Activated naive CD8-positive, alpha-beta T cell (primary cell): ENCODE measurements around the gene RPL10.
"Not testable (repeated sequence)": the region's sequence is repeated elsewhere in the genome, so short reads cannot be mapped to it uniquely, and the experiment has no call there.

Experiments used
- H3K27ac Mint-ChIP-seq: one replicate; pipeline ENCODE4 v1.8.0; 2021; ENCODE audit warnings: mixed read lengths
- H3K27me3 Mint-ChIP-seq: one replicate; pipeline ENCODE4 v1.8.0; 2021; ENCODE audit warnings: mixed read lengths
- H3K36me3 Mint-ChIP-seq: one replicate; pipeline ENCODE4 v1.8.0; 2021; ENCODE audit warnings: mixed read lengths
- H3K4me1 Mint-ChIP-seq: one replicate; pipeline ENCODE4 v1.8.0; 2021; ENCODE audit warnings: low read depth, mixed read lengths
- H3K4me3 Mint-ChIP-seq: one replicate; pipeline ENCODE4 v1.8.0; 2021; ENCODE audit warnings: mild to moderate bottlenecking, mixed read lengths
- H3K9me3 Mint-ChIP-seq: one replicate; pipeline ENCODE4 v1.8.0; 2021; ENCODE audit warnings: low read depth, mixed read lengths

The RPL10 gene

GRCh38 chrX:154380153-154380552 lies 18.0 kb upstream of the RPL10 start:
- no peaks in the 10 kb centered on the region for H3K36me3 Mint-ChIP-seq
- H3K27me3 Mint-ChIP-seq = no peaks in the 10 kb centered on the region
- peak overlapping the region; percentile 93 for H3K4me3 Mint-ChIP-seq
- no peaks in the 10 kb centered on the region for H3K9me3 Mint-ChIP-seq
- H3K27ac Mint-ChIP-seq = peak overlapping the region; percentile 91
- H3K4me1 Mint-ChIP-seq = peaks cover 12% of the 10 kb centered on the region

GRCh38 chrX:154380787-154381186 lies 17.4 kb upstream of the RPL10 start:
- Mint-ChIP-seq H3K9me3 (no peaks in the 10 kb centered on the region), H3K27ac (peak overlapping the region; percentile 91), H3K27me3 (no peaks in the 10 kb centered on the region), H3K36me3 (no peaks in the 10 kb centered on the region), H3K4me3 (peak overlapping the region; percentile 93), H3K4me1 (peaks cover 12% of the 10 kb centered on the region)

GRCh38 chrX:154381271-154381670 lies 16.9 kb upstream of the RPL10 start:
- peaks cover 12% of the 10 kb centered on the region for H3K4me1 Mint-ChIP-seq
- H3K4me3 Mint-ChIP-seq = peak overlapping the region; percentile 23
- H3K27me3 Mint-ChIP-seq = no peaks in the 10 kb centered on the region
- no peaks in the 10 kb centered on the region for H3K9me3 Mint-ChIP-seq
- H3K36me3 Mint-ChIP-seq = no peaks in the 10 kb centered on the region
- no peak overlapping the region for H3K27ac Mint-ChIP-seq

- Mint-ChIP-seq H3K36me3 (no peaks in the 10 kb centered on the region), H3K27ac (no peak overlapping the region), H3K27me3 (no peaks in the 10 kb centered on the region), H3K4me3 (peak overlapping the region; percentile 17), H3K4me1 (peaks cover 9% of the 10 kb centered on the region), H3K9me3 (no peaks in the 10 kb centered on the region)
These were observed 15.6 kb upstream of the RPL10 start for GRCh38 chrX:154382483-154383069.

GRCh38 chrX:154383359-154384283 lies 14.6 kb upstream of the RPL10 start:
- H3K4me1 Mint-ChIP-seq = peaks cover 7% of the 10 kb centered on the region
- H3K27ac Mint-ChIP-seq = no peak overlapping the region

GRCh38 chrX:154384284-154384892 lies 13.8 kb upstream of the RPL10 start:
- Mint-ChIP-seq H3K4me3 (no peak overlapping the region), H3K4me1 (peaks cover 7% of the 10 kb centered on the region), H3K9me3 (no peaks in the 10 kb centered on the region), H3K27me3 (no peaks in the 10 kb centered on the region), H3K36me3 (no peaks in the 10 kb centered on the region), H3K27ac (no peak overlapping the region)

More at GRCh38 chrX:154383359-154384283, 14.6 kb upstream of the RPL10 start:
- no peaks in the 10 kb centered on the region for H3K9me3 Mint-ChIP-seq
- H3K36me3 Mint-ChIP-seq = no peaks in the 10 kb centered on the region
- no peak overlapping the region for H3K4me3 Mint-ChIP-seq
- no peaks in the 10 kb centered on the region for H3K27me3 Mint-ChIP-seq

- H3K9me3 Mint-ChIP-seq, H3K4me1 Mint-ChIP-seq, H3K27ac Mint-ChIP-seq, H3K36me3 Mint-ChIP-seq, H3K27me3 Mint-ChIP-seq, H3K4me3 Mint-ChIP-seq: not testable (repeated sequence)
These were observed 10.1 kb upstream of the RPL10 start for GRCh38 chrX:154388094-154388493.

GRCh38 chrX:154388649-154389048 lies 9.5 kb upstream of the RPL10 start:
- H3K27me3 Mint-ChIP-seq, H3K4me1 Mint-ChIP-seq, H3K36me3 Mint-ChIP-seq, H3K9me3 Mint-ChIP-seq, H3K27ac Mint-ChIP-seq, H3K4me3 Mint-ChIP-seq: not testable (repeated sequence)

- H3K4me3 Mint-ChIP-seq, H3K27ac Mint-ChIP-seq, H3K9me3 Mint-ChIP-seq, H3K4me1 Mint-ChIP-seq, H3K36me3 Mint-ChIP-seq, H3K27me3 Mint-ChIP-seq: not testable (repeated sequence)
These were observed 8.1 kb upstream of the RPL10 start for GRCh38 chrX:154389812-154390747.

GRCh38 chrX:154396363-154396762 lies 1.8 kb upstream of the RPL10 start:
- not testable (repeated sequence) for H3K4me1 Mint-ChIP-seq, H3K27ac Mint-ChIP-seq, H3K9me3 Mint-ChIP-seq, H3K27me3 Mint-ChIP-seq
- Mint-ChIP-seq H3K4me3 (peak overlapping the region; percentile 38), H3K36me3 (peaks cover 16% of the 10 kb centered on the region)

- Mint-ChIP-seq H3K27me3 (no peaks in the 10 kb centered on the region), H3K27ac (peak overlapping the region; percentile 100), H3K4me3 (peak overlapping the region; percentile 98), H3K4me1 (peaks cover 2% of the 10 kb centered on the region), H3K36me3 (peaks cover 16% of the 10 kb centered on the region), H3K9me3 (no peaks in the 10 kb centered on the region)
These were observed 947 bp upstream of the RPL10 start for GRCh38 chrX:154396973-154397887.

GRCh38 chrX:154398668-154399526 lies 720 bp downstream of the RPL10 start:
- Mint-ChIP-seq H3K27me3 (no peaks in the 10 kb centered on the region), H3K36me3 (peaks cover 16% of the 10 kb centered on the region), H3K4me3 (peak overlapping the region; percentile 98), H3K4me1 (peaks cover 2% of the 10 kb centered on the region), H3K9me3 (no peaks in the 10 kb centered on the region), H3K27ac (peak overlapping the region; percentile 100)
